HG03139 (cell line): Measurements from ENCODE around the gene SHC3.
"Not testable (repeated sequence)": the region's sequence is repeated elsewhere in the genome, so short reads cannot be mapped to it uniquely, and the experiment has no call there.

Experiments used
- ATAC-seq: cut with Tn5 transposase; IDR thresholded peaks from one replicate; pipeline ENCODE4 v1.9.1; 2021; ENCODE audit not compliant: unreplicated experiment

SHC3 gene

GRCh38 chr9:89177944-89178829 is at the start of gene SHC3:
SHC3 (minus strand) TSS chr9:89178818; CDS start chr9:89178460, 358 bp downstream.
- no peak for ATAC-seq

- no peak for ATAC-seq
Observed at GRCh38 chr9:89225991-89226471, 47.4 kb upstream of the SHC3 start.

- ATAC-seq = no peak
Observed at GRCh38 chr9:89225587-89225986, 47.0 kb upstream of the SHC3 start.

DNA sequence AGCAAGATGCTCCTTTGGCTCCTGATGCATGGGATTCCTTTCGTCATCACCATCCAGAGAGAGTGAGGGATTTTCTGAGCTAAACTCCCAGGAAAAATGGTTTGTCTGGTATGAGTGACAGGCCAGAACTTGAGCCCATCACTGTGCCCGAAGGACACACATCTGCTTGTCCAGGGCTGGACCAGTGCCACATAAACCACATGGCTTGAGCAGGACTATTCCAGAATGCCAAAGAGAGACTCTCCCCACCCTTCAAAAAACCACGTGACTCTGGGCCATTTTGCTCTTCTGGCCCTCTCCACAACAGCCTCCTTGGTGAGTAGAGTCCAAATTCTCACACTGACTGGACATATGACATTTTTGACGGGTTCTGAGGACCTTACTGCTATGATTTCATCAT is 46.4 kb upstream of the SHC3 start:
- no peak for ATAC-seq

- no peak for ATAC-seq
Observed at GRCh38 chr9:89224633-89225032, 46.0 kb upstream of the SHC3 start.

GRCh38 chr9:89223396-89223977 is 44.9 kb upstream of the SHC3 start:
- ATAC-seq = no peak

GRCh38 chr9:89219637-89220036 is 41.0 kb upstream of the SHC3 start:
- ATAC-seq = no peak

DNA sequence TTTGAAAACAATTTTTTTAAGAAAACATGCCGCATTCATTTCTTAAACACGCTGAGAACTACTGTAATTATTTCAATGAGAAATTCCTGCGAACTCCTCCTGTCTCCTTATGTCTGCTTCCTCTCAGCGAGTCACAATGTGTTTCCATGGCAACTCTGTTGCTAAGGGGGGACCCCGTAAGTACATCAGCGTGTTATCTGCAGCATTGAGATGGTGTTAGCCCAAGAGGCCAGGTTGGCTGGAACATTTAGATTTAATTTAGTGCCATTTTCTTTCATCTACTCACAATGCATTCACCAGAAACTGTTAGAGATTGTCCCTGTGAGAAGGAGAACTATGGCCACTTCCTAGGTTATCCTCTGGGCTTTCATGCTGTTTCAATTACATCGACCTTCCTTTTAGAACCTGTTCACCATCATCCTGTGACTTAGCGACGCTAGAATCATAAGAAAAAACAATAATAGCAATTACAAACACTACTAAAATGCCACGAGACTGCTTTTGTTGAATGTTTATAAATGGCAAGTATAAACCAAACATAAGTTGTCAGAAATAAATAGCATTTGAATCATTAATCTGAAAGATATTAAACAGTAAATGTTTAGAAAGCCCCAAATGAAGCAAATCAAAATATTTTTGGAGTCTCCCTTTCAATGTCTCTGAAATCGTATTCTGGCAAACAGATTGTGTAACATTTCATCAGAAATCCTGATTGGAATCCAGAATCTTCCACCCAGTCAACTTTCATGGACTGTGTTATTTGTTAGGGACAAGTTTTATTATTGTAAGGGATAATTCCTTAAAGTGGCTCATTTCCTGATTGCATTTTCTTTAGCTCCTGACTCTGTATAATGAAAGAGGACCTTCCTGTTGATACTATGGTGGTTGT is 39.7 kb upstream of the SHC3 start:
- ATAC-seq = no peak

DNA sequence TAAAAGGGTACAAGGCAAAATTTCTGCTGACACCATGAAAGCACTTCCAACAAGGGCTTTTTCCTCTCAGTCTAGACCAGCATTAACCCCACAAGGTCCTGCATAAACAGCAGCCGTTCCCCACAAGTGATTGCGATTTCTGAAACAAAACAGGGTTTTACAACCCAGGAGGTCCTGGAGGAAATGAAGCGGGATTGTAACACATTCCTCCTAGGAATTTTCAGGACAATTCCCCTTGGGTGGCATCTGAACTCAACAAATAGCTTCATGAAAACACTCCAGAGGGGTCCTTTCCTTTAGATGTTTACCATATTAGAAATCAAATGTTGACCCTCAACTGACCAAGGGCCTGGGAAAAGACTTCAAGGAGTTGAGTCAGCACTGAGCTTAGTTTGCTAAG is 36.7 kb upstream of the SHC3 start:
- no peak for ATAC-seq

DNA sequence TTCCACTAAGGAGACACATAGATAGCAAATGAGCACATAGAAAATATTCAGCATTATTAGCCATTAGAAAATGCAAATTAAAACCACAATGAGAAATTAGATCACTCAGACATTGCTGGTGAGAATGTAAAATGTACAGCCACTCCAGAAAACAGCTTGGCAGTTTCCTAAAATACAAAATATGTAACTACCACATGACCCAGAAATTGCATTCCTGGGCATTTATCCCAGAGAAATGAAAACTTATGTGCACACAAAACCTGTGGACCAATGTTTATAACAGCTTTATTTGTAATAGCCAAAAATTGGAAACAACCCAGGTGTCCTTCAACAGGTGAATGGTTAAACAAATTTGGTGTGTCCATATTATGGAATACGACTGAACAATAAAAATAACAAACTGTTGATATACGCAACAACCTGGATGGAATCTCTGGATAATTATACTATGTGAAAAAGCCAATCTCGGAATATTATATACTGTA is 34.8 kb upstream of the SHC3 start:
- no peak for ATAC-seq

DNA sequence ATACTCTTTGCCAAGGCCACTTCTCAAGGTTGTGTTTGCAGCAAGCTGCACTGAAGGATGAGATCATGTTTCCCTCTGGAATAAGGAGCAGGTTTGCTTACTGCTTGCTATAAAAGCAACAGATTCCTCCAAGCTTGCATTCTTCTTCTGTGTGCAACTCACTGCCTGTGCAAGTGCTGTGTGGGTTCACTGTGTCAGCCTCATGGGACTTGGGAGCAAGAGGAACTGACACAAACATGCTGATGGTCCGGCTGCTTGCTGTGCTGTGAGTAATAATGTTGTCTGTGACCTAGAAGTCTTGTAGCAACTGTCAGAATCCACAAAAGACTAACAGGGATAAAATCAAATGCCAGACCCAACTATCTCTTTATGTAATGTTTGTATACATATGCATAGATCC is 33.6 kb upstream of the SHC3 start:
- ATAC-seq = no peak

- not testable (repeated sequence) for ATAC-seq
Observed at GRCh38 chr9:89209311-89209710, 30.7 kb upstream of the SHC3 start.

- ATAC-seq = no peak
Observed at GRCh38 chr9:89207026-89207425, 28.4 kb upstream of the SHC3 start.

DNA sequence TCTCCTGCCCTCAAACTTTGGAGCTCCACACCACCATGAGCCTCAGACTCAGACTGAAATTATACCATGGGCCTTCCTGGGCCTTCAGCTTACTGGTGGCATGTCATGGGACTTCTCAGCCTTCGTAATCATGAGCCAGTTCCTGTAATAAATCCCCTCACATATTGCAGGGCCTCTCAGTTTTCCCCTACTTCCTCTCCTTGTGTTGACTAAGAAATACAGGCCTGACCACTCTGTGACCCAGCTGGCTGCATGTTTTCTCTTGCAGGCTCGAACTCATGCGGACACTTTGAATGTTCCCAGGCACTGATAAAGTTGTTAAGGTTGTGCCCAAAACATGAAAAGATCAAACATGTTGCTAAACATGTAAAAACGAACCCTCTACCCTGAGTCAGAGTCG is 26.2 kb upstream of the SHC3 start:
- no peak for ATAC-seq

DNA sequence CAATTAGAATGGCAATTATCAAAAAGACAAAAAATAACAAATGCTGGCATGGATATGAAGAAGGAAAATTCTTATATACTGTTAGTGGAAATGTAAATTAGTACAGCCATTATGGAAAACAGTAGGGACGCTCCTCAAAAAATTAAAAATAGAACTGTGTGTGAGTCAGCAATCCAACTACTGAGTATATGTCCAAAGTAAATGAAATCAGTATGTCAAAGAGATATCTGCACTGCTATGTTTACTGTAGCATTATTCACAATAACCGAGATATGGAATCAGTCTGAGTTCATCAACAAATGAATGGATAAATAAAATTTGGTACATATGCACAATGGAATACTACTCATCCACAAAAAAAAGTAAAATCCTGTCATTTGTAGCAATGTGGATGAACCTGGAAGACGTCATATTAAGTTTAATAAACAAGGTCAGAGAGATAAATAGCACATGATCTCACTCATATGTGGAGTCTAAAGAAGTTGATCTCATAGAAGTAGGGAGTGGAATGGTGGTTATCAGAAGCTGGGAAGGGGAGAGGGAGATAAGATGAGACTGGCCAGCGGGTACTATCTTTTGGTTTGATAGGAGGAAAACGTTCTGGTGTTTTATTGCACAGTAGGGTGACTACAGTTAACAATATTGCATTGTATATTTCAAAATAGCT is 16.6 kb upstream of the SHC3 start:
- no peak for ATAC-seq

DNA sequence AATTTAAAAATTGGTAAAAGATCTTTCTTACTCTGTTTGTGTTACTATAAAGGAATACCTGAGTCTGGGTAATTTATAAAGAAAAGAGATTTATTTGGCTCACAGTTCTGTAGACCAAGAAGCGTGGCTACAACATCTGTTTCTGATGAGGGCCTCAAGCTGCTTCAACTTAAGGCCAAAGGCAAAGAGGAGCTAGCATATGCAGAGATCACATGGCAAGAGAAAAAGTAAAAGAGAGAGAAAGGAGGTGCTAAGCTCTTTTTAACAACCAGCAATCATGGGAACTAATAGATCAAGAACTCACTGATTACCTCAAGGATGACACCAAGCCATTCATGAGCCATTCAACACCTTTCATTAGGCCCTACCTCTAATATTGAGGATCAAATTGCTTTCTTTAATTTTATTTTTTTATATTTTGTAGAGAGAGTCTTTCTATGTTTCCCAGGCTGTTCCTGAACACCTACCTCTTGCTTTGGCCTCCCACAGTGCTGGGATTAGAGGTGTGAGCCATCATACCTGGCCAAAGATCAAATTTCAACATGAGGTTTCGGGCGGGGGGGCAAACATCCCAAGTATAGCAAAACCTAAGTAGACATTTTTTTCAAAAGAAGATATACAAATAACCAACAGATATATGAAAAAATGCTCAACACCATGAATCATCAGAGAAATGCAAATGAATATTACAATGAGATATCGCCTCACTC is 16.0 kb upstream of the SHC3 start:
- ATAC-seq = no peak

DNA sequence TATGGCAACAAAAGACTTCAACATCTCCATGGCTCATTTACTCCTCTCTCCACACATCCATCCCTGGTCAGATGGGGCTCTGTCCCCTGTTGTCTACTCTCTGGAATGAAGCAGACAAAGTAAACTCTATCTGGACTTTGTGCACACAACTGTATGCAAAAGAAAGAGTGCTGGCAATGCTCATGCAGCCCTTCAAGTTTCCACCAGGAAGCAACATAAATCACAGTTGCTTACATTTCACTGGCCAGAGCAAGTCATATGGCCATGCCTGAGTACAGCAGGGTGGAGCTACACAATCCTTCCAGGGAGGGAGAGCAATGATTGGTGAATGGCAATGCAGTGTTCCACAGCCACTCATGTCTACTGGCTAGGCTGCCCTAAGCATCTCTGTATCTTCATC is 12.4 kb upstream of the SHC3 start:
- no peak for ATAC-seq

GRCh38 chr9:89189215-89189614 is 10.6 kb upstream of the SHC3 start:
- ATAC-seq = no peak

- no peak for ATAC-seq
Observed at GRCh38 chr9:89187950-89188349, 9.3 kb upstream of the SHC3 start.

DNA sequence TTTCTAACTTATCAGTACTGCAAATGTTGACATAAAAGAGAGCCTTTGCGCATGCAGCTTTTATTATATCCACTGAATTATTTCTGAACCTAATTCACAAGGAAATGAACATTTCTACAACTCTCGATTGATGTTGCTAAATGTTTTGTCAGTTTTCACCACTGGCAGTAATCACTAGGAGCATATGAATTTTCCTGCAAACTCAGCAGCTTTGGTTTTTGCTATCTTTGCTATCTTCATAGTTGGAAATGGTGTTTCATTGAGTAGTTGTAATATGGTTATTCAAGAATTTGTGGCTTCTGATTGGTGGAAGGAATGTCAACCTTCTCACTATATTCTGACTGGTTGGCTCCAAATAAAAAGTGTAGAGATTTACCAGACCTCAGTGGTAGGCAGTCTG is 8.9 kb upstream of the SHC3 start:
- ATAC-seq = no peak
